Type B pancreatic cell (in vitro differentiated cells): Measurements from ENCODE around the gene LRRC1. TPM values are rescaled to one million over a fixed set of nuclear protein-coding genes. Genes with fewer than 3 reads are reported as not detected.
A peak's percentile ranks its signal among the peaks of the same experiment; 100 is the strongest.

Source experiments
- DNase-seq: peaks from one replicate; pipeline ENCODE4 v3.0.0; 2021; ENCODE audit warnings: mixed read lengths; ENCODE audit not compliant: unreplicated experiment; ENCODE audit errors: extremely low spot score
- H3K27ac Mint-ChIP-seq: 2 replicates; pipeline ENCODE4 v1.8.0; 2021; ENCODE audit warnings: mild to moderate bottlenecking, mixed read lengths
- H3K27me3 Mint-ChIP-seq: 2 replicates; pipeline ENCODE4 v1.8.0; 2021; ENCODE audit warnings: mixed read lengths
- H3K36me3 Mint-ChIP-seq: 2 replicates; pipeline ENCODE4 v1.8.0; 2021; ENCODE audit warnings: mixed read lengths
- H3K4me1 Mint-ChIP-seq: one replicate; pipeline ENCODE4 v1.8.0; 2021; ENCODE audit warnings: mixed read lengths; ENCODE audit not compliant: unreplicated experiment
- H3K4me3 Mint-ChIP-seq: 2 replicates; pipeline ENCODE4 v1.8.0; 2021; ENCODE audit warnings: mild to moderate bottlenecking, mixed read lengths
- H3K9me3 Mint-ChIP-seq: 2 replicates; pipeline ENCODE4 v1.8.0; 2021; ENCODE audit warnings: mixed read lengths
- CTCF ChIP-seq: fragments of 200-600 bp; sonication (generic); conservative IDR thresholded peaks from 2 replicates; pipeline ENCODE4 v1.5.0; 2021; ENCODE audit warnings: antibody characterized with exemption, mild to moderate bottlenecking
- total RNA-seq: library from RNA; stranded (reverse); gene quantifications from 2 replicates; pipeline ENCODE4 v1.2.1, GENCODE V29; 2021; ENCODE audit warnings: low replicate concordance

LRRC1 gene
- total RNA-seq, 1 donor from 2014 or later: 28.9 TPM

DNA sequence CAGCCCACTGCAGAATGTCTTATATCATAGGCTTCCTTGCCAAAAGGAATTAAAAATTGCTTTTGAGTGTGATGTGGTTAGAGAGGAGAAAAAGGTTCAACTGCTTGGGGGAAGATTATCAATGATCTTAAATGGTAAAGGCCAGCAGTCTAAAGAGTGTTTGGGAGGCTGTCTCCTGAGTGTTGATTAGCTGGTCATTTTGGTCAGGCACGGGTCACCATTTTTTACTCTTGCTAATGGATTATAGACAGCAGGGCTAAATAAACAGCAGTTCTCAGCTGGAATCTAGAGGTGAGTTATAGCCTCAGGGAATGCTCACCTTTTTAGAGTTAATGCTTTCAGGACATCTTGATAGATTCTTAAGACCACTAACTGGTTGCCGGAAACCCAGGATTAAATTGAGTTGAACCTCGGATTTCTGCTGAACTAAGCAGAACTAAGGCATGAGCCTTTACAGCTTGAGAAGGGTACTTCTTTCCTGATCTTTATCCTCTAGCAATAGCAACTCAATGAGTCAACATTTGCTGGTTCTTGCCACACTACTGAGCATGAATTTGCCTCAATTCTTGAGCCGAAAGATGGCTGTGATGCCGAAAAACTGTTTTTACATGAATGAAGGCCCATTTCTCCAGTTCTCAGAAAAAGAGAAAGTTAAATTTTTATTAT lies 120.4 kb downstream of the LRRC1 start:
- H3K36me3 Mint-ChIP-seq: peaks cover 15% of the 10 kb centered on the region
- DNase-seq: no peak
- H3K27ac Mint-ChIP-seq: no peak overlapping the region
- no peaks in the 10 kb centered on the region for H3K9me3 Mint-ChIP-seq
- no peak overlapping the region for H3K4me3 Mint-ChIP-seq
- H3K27me3 Mint-ChIP-seq: no peaks in the 10 kb centered on the region
- H3K4me1 Mint-ChIP-seq: peaks cover 15% of the 10 kb centered on the region
- TF ChIP-seq CTCF: no peak

GRCh38 chr6:53916804-53917463 lies 122.1 kb downstream of the LRRC1 start:
- Mint-ChIP-seq H3K27ac (no peak overlapping the region), H3K36me3 (peaks cover 24% of the 10 kb centered on the region), H3K27me3 (no peaks in the 10 kb centered on the region), H3K4me1 (peaks cover 12% of the 10 kb centered on the region), H3K4me3 (no peak overlapping the region), H3K9me3 (no peaks in the 10 kb centered on the region)
- DNase-seq: no peak
- no peak for TF ChIP-seq CTCF

DNA sequence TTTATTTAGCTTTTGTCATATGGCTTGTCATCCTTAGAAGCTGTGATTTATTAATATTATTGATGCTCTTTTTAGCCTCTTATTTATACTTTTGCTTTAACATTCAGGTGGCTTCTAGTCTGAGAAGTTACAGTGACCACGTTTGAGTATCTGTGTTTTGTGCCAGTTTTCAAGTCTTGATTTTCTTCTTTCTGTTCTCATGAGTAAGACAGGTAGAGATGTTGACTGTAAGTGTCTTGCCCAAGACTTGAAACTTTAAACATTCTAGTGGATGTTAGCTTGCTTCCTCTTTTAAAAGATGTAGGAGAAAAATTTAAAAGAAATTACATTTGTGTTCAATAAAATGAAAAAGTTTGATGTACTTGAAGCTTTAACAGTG lies 122.6 kb downstream of the LRRC1 start:
- Mint-ChIP-seq H3K4me1 (peaks cover 12% of the 10 kb centered on the region), H3K9me3 (no peaks in the 10 kb centered on the region), H3K27ac (peak overlapping the region; percentile 32), H3K36me3 (peaks cover 24% of the 10 kb centered on the region), H3K4me3 (no peak overlapping the region), H3K27me3 (no peaks in the 10 kb centered on the region)
- no peak for TF ChIP-seq CTCF
- no peak for DNase-seq

DNA sequence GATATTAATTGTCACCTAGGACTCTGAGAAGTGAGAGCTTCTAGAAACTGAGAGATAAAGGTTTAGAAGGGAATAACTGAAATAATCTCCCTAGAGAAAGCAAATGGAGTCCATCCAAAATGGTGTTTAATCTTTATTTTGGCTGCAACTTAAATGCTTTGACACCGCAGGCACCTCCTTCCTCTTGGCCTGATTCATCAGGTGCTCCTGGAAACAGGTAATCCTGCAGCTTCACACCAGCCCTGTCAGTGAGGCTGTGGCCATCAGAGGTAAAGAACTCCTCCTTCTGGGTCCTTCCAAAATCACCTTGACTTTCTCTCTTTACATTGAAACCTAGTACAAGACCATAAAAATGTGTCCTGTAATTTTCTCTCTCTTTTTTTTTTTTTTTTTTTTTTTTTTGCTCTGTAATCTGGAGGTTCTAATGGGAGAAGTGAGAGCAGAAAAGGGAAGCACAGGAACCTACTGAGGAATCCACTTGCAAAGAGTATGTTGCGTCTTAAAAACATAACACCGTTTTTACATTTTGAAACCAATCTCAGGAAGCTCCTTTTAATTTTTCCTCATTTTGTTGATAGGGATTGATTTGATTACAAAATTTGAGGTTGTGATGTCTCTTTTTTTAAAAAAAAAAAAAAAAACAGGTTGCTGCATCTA lies 124.2 kb downstream of the LRRC1 start:
- no peak for TF ChIP-seq CTCF
- H3K27me3 Mint-ChIP-seq: no peaks in the 10 kb centered on the region
- peaks cover 25% of the 10 kb centered on the region for H3K36me3 Mint-ChIP-seq
- no peaks in the 10 kb centered on the region for H3K9me3 Mint-ChIP-seq
- DNase-seq: no peak
- H3K27ac Mint-ChIP-seq: peak overlapping the region; percentile 66
- peaks cover 12% of the 10 kb centered on the region for H3K4me1 Mint-ChIP-seq
- H3K4me3 Mint-ChIP-seq: no peak overlapping the region

DNA sequence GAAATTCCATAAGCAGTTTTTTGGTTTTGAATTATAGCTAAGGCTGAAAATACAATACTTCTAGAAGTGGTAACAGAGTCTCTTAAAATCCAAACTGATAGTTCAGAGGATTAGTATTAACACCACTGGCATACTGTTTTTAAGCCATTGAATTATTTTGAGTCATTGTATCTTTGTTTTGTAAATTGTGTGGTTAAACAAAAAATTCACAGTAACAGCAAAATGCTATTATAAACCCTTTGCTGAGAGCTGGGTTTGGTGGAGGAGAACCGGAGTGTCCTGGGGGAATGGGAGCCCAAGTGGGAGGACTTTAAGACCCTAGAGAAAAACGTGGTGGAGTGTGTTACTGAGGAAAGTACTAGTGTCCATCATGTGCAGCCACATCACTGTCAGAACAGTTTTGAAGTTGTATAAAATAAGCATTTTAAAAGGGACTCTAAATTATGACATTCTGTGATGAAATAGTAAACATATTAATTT lies 125.1 kb downstream of the LRRC1 start:
- H3K4me1 Mint-ChIP-seq: peaks cover 12% of the 10 kb centered on the region
- no peak for DNase-seq
- peaks cover 19% of the 10 kb centered on the region for H3K36me3 Mint-ChIP-seq
- peak overlapping the region; percentile 12 for H3K4me3 Mint-ChIP-seq
- no peaks in the 10 kb centered on the region for H3K9me3 Mint-ChIP-seq
- H3K27ac Mint-ChIP-seq: peak overlapping the region; percentile 66
- H3K27me3 Mint-ChIP-seq: no peaks in the 10 kb centered on the region
- no peak for TF ChIP-seq CTCF
